Loucy (cell line): ENCODE data around the gene FOXP1.

Experiments
- H2AFZ ChIP-seq: fragments of 200-600 bp; sonication (generic); 2 replicates; pipeline ENCODE4 v1.6.0; 2016; ENCODE audit warnings: antibody characterized with exemption, mild to moderate bottlenecking, low read length, moderate library complexity
- H3F3A ChIP-seq: fragments of 200-600 bp; 2 replicates; pipeline ENCODE4 v1.6.0; 2016; ENCODE audit warnings: antibody characterized with exemption, low read depth, mild to moderate bottlenecking
- H3K27me3 ChIP-seq: fragments of 200-600 bp; sonication (generic); 2 replicates; pipeline ENCODE4 v1.6.1; 2014; ENCODE audit warnings: low read length, mild to moderate bottlenecking; ENCODE audit not compliant: insufficient read depth, poor library complexity, severe bottlenecking
- H3K36me3 ChIP-seq: fragments of 200-600 bp; sonication (generic); 2 replicates; pipeline ENCODE4 v1.6.1; 2016; ENCODE audit warnings: low read length; ENCODE audit not compliant: insufficient read depth
- H3K4me1 ChIP-seq: fragments of 200-600 bp; sonication (generic); 2 replicates; pipeline ENCODE4 v1.5.1; 2014; ENCODE audit warnings: low read length, mild to moderate bottlenecking; ENCODE audit not compliant: insufficient read depth, poor library complexity, severe bottlenecking
- H3K4me2 ChIP-seq: fragments of 200-600 bp; sonication (generic); 2 replicates; pipeline ENCODE4 v1.6.0; 2014; ENCODE audit warnings: antibody characterized with exemption, low read length, low read depth, mild to moderate bottlenecking; ENCODE audit not compliant: poor library complexity, severe bottlenecking
- H3K4me3 ChIP-seq: fragments of 200-600 bp; sonication (generic); 2 replicates; pipeline ENCODE4 v1.5.1; 2014; ENCODE audit warnings: low read length, mild to moderate bottlenecking, mixed read lengths; ENCODE audit not compliant: poor library complexity, severe bottlenecking
- H3K79me2 ChIP-seq: fragments of 200-600 bp; sonication (generic); 2 replicates; pipeline ENCODE4 v1.6.1; 2014; ENCODE audit warnings: low read length; ENCODE audit not compliant: insufficient read depth
- H3K9ac ChIP-seq: fragments of 200-600 bp; sonication (generic); 2 replicates; pipeline ENCODE4 v1.6.0; 2014; ENCODE audit warnings: mild to moderate bottlenecking, low read depth, low read length, moderate library complexity; ENCODE audit not compliant: poor library complexity, severe bottlenecking
- H3K9me2 ChIP-seq: fragments of 200-600 bp; sonication (generic); replicated peaks from 2 replicates; pipeline ENCODE4 v1.6.1; 2016; ENCODE audit warnings: low read depth, low read length, mixed read lengths
- H3K9me3 ChIP-seq: fragments of 200-600 bp; sonication (generic); 2 replicates; pipeline ENCODE4 v1.6.1; 2014; ENCODE audit warnings: mild to moderate bottlenecking, antibody characterized with exemption, low read length, low read depth; ENCODE audit not compliant: insufficient read depth
- H4K20me1 ChIP-seq: fragments of 200-600 bp; sonication (generic); 2 replicates; pipeline ENCODE4 v1.6.0; 2014; ENCODE audit warnings: antibody characterized with exemption, low read length, mild to moderate bottlenecking; ENCODE audit not compliant: insufficient read depth, poor library complexity, severe bottlenecking
- EZH2phosphoT487 ChIP-seq: fragments of 200-600 bp; IDR thresholded peaks from 2 replicates; pipeline ENCODE4 v1.6.1; 2018; ENCODE audit warnings: antibody characterized with exemption, mild to moderate bottlenecking, moderate library complexity, borderline replicate concordance
- TF ChIP-seq, protein P1 (sequence below): fragments of 200-600 bp; sonication (generic); conservative IDR thresholded peaks from 2 replicates; pipeline ENCODE4 v1.5.1; 2014; ENCODE audit warnings: mild to moderate bottlenecking, antibody characterized with exemption, low read length

The FOXP1 gene

DNA sequence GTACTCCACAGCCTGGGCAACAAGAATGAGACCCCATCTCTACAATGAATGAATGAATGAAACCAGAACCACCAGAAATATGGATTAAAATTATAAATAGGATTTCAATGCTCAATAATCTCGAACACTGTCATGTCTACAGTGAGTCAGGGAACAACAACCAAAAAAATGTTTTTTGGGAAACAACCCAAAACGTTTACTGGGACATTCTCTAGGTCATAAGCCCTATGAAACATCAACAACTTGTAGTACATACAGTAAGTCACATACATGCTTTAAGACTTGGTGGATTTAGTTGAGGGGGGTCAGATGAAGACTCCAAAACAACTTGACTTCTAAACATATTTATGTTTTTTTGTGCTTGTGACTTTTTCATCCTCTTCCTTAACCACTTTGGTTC lies 511.2 kb downstream of the FOXP1 start:
- H3K27me3 ChIP-seq = no peaks in the 10 kb centered on the region
- H3K9me3 ChIP-seq = no peaks in the 10 kb centered on the region
- peaks cover 27% of the 10 kb centered on the region; the same call in 1 of the 2 replicates for H3K79me2 ChIP-seq
- no peaks in the 10 kb centered on the region for H3K9me2 ChIP-seq
- H3K36me3 ChIP-seq = no peaks in the 10 kb centered on the region
- H2AFZ ChIP-seq = no peak overlapping the region
- peaks cover 24% of the 10 kb centered on the region for H3K4me1 ChIP-seq
- no peak overlapping the region for H3K4me2 ChIP-seq
- H3F3A ChIP-seq = no peaks in the 10 kb centered on the region
- H4K20me1 ChIP-seq = no peaks in the 10 kb centered on the region
- TF ChIP-seq, protein P1, sequence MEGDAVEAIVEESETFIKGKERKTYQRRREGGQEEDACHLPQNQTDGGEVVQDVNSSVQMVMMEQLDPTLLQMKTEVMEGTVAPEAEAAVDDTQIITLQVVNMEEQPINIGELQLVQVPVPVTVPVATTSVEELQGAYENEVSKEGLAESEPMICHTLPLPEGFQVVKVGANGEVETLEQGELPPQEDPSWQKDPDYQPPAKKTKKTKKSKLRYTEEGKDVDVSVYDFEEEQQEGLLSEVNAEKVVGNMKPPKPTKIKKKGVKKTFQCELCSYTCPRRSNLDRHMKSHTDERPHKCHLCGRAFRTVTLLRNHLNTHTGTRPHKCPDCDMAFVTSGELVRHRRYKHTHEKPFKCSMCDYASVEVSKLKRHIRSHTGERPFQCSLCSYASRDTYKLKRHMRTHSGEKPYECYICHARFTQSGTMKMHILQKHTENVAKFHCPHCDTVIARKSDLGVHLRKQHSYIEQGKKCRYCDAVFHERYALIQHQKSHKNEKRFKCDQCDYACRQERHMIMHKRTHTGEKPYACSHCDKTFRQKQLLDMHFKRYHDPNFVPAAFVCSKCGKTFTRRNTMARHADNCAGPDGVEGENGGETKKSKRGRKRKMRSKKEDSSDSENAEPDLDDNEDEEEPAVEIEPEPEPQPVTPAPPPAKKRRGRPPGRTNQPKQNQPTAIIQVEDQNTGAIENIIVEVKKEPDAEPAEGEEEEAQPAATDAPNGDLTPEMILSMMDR = no peak
- no peak for TF ChIP-seq EZH2phosphoT487
- no peak overlapping the region for H3K9ac ChIP-seq
- H3K4me3 ChIP-seq = no peak overlapping the region

GRCh38 chr3:71070497-71071463 lies 512.7 kb downstream of the FOXP1 start:
- no peak overlapping the region for H3K4me3 ChIP-seq
- no peaks in the 10 kb centered on the region for H3F3A ChIP-seq
- H3K36me3 ChIP-seq = no peaks in the 10 kb centered on the region
- H2AFZ ChIP-seq = no peak overlapping the region
- H3K9me2 ChIP-seq = no peaks in the 10 kb centered on the region
- TF ChIP-seq, protein P1 = no peak
- no peak for TF ChIP-seq EZH2phosphoT487
- H3K4me2 ChIP-seq = no peak overlapping the region
- peaks cover 35% of the 10 kb centered on the region for H3K4me1 ChIP-seq
- no peaks in the 10 kb centered on the region for H3K9me3 ChIP-seq
- H3K79me2 ChIP-seq = peaks cover 36% of the 10 kb centered on the region
- no peaks in the 10 kb centered on the region for H4K20me1 ChIP-seq
- H3K27me3 ChIP-seq = no peaks in the 10 kb centered on the region
- no peak overlapping the region for H3K9ac ChIP-seq

DNA sequence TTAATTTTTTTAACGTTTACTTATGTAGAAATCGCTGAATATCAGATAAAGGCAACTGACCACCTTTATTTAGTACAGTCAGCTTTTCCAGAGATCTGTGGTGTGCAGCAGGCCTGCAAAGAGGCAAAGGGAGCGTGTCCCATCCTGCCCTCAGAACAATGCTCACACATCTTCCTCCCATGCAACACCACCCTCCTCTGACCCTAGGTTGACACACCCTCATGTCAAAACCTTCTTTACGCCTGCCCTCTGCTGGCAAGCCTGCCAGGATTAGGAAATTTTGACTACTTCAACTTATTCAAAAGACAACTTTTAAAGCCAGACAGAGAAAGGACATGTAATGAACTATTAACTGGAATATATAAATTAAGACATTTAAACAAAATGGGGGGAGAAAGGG lies 513.7 kb downstream of the FOXP1 start:
- H3K9ac ChIP-seq = peak overlapping the region; percentile 37
- H3K79me2 ChIP-seq = peaks cover 37% of the 10 kb centered on the region
- H2AFZ ChIP-seq = no peak overlapping the region
- no peaks in the 10 kb centered on the region for H3K36me3 ChIP-seq
- H3K4me2 ChIP-seq = no peak overlapping the region
- no peak overlapping the region for H3K4me3 ChIP-seq
- H3F3A ChIP-seq = no peaks in the 10 kb centered on the region
- TF ChIP-seq, protein P1 = peak; percentile 79
- TF ChIP-seq EZH2phosphoT487 = no peak
- H3K27me3 ChIP-seq = no peaks in the 10 kb centered on the region
- peaks cover 38% of the 10 kb centered on the region for H3K4me1 ChIP-seq
- H4K20me1 ChIP-seq = no peaks in the 10 kb centered on the region
- no peaks in the 10 kb centered on the region for H3K9me3 ChIP-seq
- no peaks in the 10 kb centered on the region for H3K9me2 ChIP-seq
